Nephron progenitor cell (in vitro differentiated cells): ENCODE results near the gene CFTR.

Experiments
- DNase-seq: peaks from one replicate; pipeline ENCODE4 v3.0.0; 2021
- H3K27ac Mint-ChIP-seq: 2 replicates; pipeline ENCODE4 v1.8.0; 2021; ENCODE audit warnings: mild to moderate bottlenecking, moderate library complexity, mixed read lengths
- H3K27me3 Mint-ChIP-seq: 2 replicates; pipeline ENCODE4 v1.8.0; 2021; ENCODE audit warnings: mild to moderate bottlenecking, low read depth, mixed read lengths; ENCODE audit not compliant: poor library complexity
- H3K36me3 Mint-ChIP-seq: 2 replicates; pipeline ENCODE4 v1.8.0; 2021; ENCODE audit warnings: low read depth, mixed read lengths
- H3K4me1 Mint-ChIP-seq: 2 replicates; pipeline ENCODE4 v1.8.0; 2021; ENCODE audit warnings: mixed read lengths
- H3K4me3 Mint-ChIP-seq: 2 replicates; pipeline ENCODE4 v1.8.0; 2021; ENCODE audit warnings: mild to moderate bottlenecking, moderate library complexity, mixed read lengths
- H3K9me3 Mint-ChIP-seq: 2 replicates; pipeline ENCODE4 v1.8.0; 2021; ENCODE audit warnings: mild to moderate bottlenecking, moderate library complexity, mixed read lengths
- TF ChIP-seq, protein P1 (sequence below): fragments of 200-600 bp; sonication (generic); IDR thresholded peaks from 2 replicates; pipeline ENCODE4 v1.5.0; 2021; ENCODE audit warnings: antibody characterized with exemption

CFTR gene

GRCh38 chr7:117590191-117590590 is 110.4 kb downstream of the CFTR start:
- H3K9me3 Mint-ChIP-seq, result peaks cover under 1% of the 10 kb centered on the region
- H3K27me3 Mint-ChIP-seq, result no peaks in the 10 kb centered on the region
- H3K4me1 Mint-ChIP-seq, result peaks cover 6% of the 10 kb centered on the region
- no peak overlapping the region for H3K4me3 Mint-ChIP-seq
- DNase-seq, result no peak
- H3K36me3 Mint-ChIP-seq, result no peaks in the 10 kb centered on the region
- TF ChIP-seq, protein P1, sequence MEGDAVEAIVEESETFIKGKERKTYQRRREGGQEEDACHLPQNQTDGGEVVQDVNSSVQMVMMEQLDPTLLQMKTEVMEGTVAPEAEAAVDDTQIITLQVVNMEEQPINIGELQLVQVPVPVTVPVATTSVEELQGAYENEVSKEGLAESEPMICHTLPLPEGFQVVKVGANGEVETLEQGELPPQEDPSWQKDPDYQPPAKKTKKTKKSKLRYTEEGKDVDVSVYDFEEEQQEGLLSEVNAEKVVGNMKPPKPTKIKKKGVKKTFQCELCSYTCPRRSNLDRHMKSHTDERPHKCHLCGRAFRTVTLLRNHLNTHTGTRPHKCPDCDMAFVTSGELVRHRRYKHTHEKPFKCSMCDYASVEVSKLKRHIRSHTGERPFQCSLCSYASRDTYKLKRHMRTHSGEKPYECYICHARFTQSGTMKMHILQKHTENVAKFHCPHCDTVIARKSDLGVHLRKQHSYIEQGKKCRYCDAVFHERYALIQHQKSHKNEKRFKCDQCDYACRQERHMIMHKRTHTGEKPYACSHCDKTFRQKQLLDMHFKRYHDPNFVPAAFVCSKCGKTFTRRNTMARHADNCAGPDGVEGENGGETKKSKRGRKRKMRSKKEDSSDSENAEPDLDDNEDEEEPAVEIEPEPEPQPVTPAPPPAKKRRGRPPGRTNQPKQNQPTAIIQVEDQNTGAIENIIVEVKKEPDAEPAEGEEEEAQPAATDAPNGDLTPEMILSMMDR, result no peak
- no peak overlapping the region for H3K27ac Mint-ChIP-seq

- Mint-ChIP-seq H3K27me3 (peaks cover 1% of the 10 kb centered on the region), H3K4me3 (no peak overlapping the region), H3K9me3 (no peaks in the 10 kb centered on the region), H3K4me1 (peaks cover 6% of the 10 kb centered on the region), H3K36me3 (no peaks in the 10 kb centered on the region), H3K27ac (peak overlapping the region; percentile 7)
- TF ChIP-seq, protein P1, result no peak
- DNase-seq, result peak; percentile 6
Measured at GRCh38 chr7:117592011-117592635, 112.3 kb downstream of the CFTR start.

DNA sequence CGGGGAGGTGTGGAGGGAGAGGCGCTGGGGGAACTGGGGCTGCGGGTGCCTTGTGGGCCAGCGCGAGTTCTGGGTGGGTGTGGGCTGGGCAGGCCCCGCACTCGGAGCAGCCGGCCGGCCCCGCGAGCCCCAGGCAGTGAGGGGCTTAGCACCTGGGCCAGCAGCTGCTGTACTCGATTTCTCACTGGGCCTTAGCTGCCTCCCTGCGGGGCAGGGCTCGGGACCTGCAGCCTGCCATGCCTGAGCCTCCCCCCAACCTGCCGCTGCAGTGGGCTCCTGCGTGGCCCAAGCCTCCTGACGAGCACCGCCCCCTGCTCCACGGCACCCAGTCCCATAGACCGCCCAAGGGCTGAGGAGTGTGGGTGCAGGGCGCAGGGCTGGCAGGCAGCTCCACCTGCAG is 116.3 kb downstream of the CFTR start:
- Mint-ChIP-seq H3K4me1 (peaks cover 6% of the 10 kb centered on the region), H3K9me3 (no peaks in the 10 kb centered on the region), H3K4me3 (no peak overlapping the region), H3K27me3 (peaks cover 2% of the 10 kb centered on the region), H3K36me3 (no peaks in the 10 kb centered on the region), H3K27ac (no peak overlapping the region)
- TF ChIP-seq, protein P1, result no peak
- no peak for DNase-seq

DNA sequence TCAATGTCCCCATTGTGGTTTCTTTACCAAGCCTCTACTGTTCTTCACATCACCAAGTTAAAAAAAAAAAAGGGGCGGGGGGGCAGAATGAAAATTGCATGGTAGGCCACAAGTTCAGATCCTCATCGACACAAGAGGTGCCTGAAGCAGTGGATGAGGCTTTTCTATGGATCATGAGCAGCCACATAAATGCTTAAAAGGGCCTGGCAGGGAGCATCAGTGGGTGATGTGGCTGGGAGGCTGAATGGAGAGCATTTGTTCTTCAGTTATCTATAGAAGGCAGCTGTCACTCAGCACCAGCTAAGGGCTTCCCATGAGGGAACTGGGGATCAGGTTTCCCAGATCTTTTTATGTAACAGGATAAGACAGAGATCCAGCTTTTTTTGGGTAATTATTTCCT is 117.9 kb downstream of the CFTR start:
- no peak overlapping the region for H3K27ac Mint-ChIP-seq
- H3K27me3 Mint-ChIP-seq, result peaks cover 2% of the 10 kb centered on the region
- TF ChIP-seq, protein P1, result no peak
- no peaks in the 10 kb centered on the region for H3K36me3 Mint-ChIP-seq
- no peak for DNase-seq
- H3K4me1 Mint-ChIP-seq, result no peaks in the 10 kb centered on the region
- no peaks in the 10 kb centered on the region for H3K9me3 Mint-ChIP-seq
- no peak overlapping the region for H3K4me3 Mint-ChIP-seq

- TF ChIP-seq, protein P1, result no peak
- Mint-ChIP-seq H3K27ac (no peak overlapping the region), H3K9me3 (no peaks in the 10 kb centered on the region), H3K4me1 (no peaks in the 10 kb centered on the region), H3K4me3 (no peak overlapping the region), H3K27me3 (peaks cover 2% of the 10 kb centered on the region), H3K36me3 (no peaks in the 10 kb centered on the region)
- DNase-seq, result no peak
Measured at GRCh38 chr7:117600911-117601310, 121.1 kb downstream of the CFTR start.

- H3K4me1 Mint-ChIP-seq, result peaks cover 8% of the 10 kb centered on the region
- TF ChIP-seq, protein P1, result no peak
Measured at GRCh38 chr7:117603627-117604026, 123.8 kb downstream of the CFTR start.

More at GRCh38 chr7:117603627-117604026, 123.8 kb downstream of the CFTR start:
- Mint-ChIP-seq H3K36me3 (no peaks in the 10 kb centered on the region), H3K9me3 (no peaks in the 10 kb centered on the region), H3K27me3 (no peaks in the 10 kb centered on the region), H3K4me3 (no peak overlapping the region), H3K27ac (no peak overlapping the region)
- no peak for DNase-seq
